NT2/D1 (cell line): ENCODE results near the gene SLC16A6.

Experiments used
- SUZ12 ChIP-seq: IDR thresholded peaks from 2 replicates; pipeline ENCODE4 v1.6.1; 2011; ENCODE audit not compliant: insufficient read length, insufficient read depth; ENCODE audit errors: extremely low read depth
- YY1 ChIP-seq: IDR thresholded peaks from 2 replicates; pipeline ENCODE4 v1.6.1; 2011; ENCODE audit not compliant: insufficient read length, insufficient read depth
- ZNF274 ChIP-seq: IDR thresholded peaks from 2 replicates; pipeline ENCODE4 v1.6.1; 2011; ENCODE audit warnings: mild to moderate bottlenecking, low read depth, low read length

GRCh38 chr17:68294617-68295016, 3.7 kb upstream of the SLC16A6 start:
- TF ChIP-seq ZNF274, result no peak
- TF ChIP-seq YY1, result no peak
- TF ChIP-seq SUZ12, result no peak
